ENCODE measurements around the gene RFX3.

Gene RFX3

GRCh38 chr9:3371842-3372241 lies 154.0 kb downstream of the RFX3 start:
- H3K27ac ChIP-seq = no peak overlapping the region
- no peak overlapping the region for H3K4me3 ChIP-seq

GRCh38 chr9:3370715-3371114 lies 155.1 kb downstream of the RFX3 start:
- Histone ChIP-seq H3K4me3 (no peak overlapping the region), H3K27ac (no peak overlapping the region)

- H3K27ac ChIP-seq = no peak overlapping the region
- H3K4me3 ChIP-seq = no peak overlapping the region
Observed at GRCh38 chr9:3367185-3367584, 158.6 kb downstream of the RFX3 start.

GRCh38 chr9:3361689-3362392 lies 164.0 kb downstream of the RFX3 start:
- no peak overlapping the region for H3K27ac ChIP-seq
- no peak overlapping the region for H3K4me3 ChIP-seq

- Histone ChIP-seq H3K4me3 (no peak overlapping the region), H3K27ac (no peak overlapping the region)
Observed at GRCh38 chr9:3361116-3361515, 164.7 kb downstream of the RFX3 start.

GRCh38 chr9:3360245-3360644 lies 165.6 kb downstream of the RFX3 start:
- Histone ChIP-seq H3K4me3 (no peak overlapping the region), H3K27ac (no peak overlapping the region)

- H3K27ac ChIP-seq = no peak overlapping the region
- no peak overlapping the region for H3K4me3 ChIP-seq
Observed at GRCh38 chr9:3359778-3360177, 166.0 kb downstream of the RFX3 start.

- Histone ChIP-seq H3K4me3 (no peak overlapping the region), H3K27ac (no peak overlapping the region)
Observed at GRCh38 chr9:3359048-3359692, 166.6 kb downstream of the RFX3 start.

- H3K27ac ChIP-seq = no peak overlapping the region
Observed at GRCh38 chr9:3348169-3348568, 177.6 kb downstream of the RFX3 start.

GRCh38 chr9:3346549-3346948 lies 179.3 kb downstream of the RFX3 start:
- Histone ChIP-seq H3K27ac (no peak overlapping the region), H3K4me3 (no peak overlapping the region)

More at GRCh38 chr9:3348169-3348568, 177.6 kb downstream of the RFX3 start:
- no peak overlapping the region for H3K4me3 ChIP-seq

GRCh38 chr9:3343671-3344070 lies 182.1 kb downstream of the RFX3 start:
- Histone ChIP-seq H3K4me3 (no peak overlapping the region), H3K27ac (no peak overlapping the region)

- H3K27ac ChIP-seq = no peak overlapping the region
- no peak overlapping the region for H3K4me3 ChIP-seq
Observed at GRCh38 chr9:3342159-3342777, 183.5 kb downstream of the RFX3 start.

GRCh38 chr9:3337515-3338225 lies 188.1 kb downstream of the RFX3 start:
- H3K4me3 ChIP-seq = no peak overlapping the region
- peak overlapping the region in 15 of 21 experiments; percentile 3 to 78 (median 43) for H3K27ac ChIP-seq

GRCh38 chr9:3336951-3337350 lies 188.8 kb downstream of the RFX3 start:
- H3K4me3 ChIP-seq = no peak overlapping the region
- peak overlapping the region in 16 of 21 experiments; percentile 3 to 78 (median 44) for H3K27ac ChIP-seq

GRCh38 chr9:3332802-3333201 lies 193.0 kb downstream of the RFX3 start:
- Histone ChIP-seq H3K4me3 (no peak overlapping the region), H3K27ac (no peak overlapping the region)

- no peak overlapping the region for H3K4me3 ChIP-seq
- H3K27ac ChIP-seq = no peak overlapping the region
Observed at GRCh38 chr9:3331801-3332200, 194.0 kb downstream of the RFX3 start.

GRCh38 chr9:3330792-3331420 lies 194.9 kb downstream of the RFX3 start:
- Histone ChIP-seq H3K27ac (no peak overlapping the region), H3K4me3 (no peak overlapping the region)

GRCh38 chr9:3329361-3329760 lies 196.4 kb downstream of the RFX3 start:
- no peak overlapping the region for H3K27ac ChIP-seq
- H3K4me3 ChIP-seq = no peak overlapping the region

GRCh38 chr9:3323714-3324113 lies 202.1 kb downstream of the RFX3 start:
- no peak overlapping the region for H3K4me3 ChIP-seq
- H3K27ac ChIP-seq = no peak overlapping the region

- Histone ChIP-seq H3K27ac (no peak overlapping the region), H3K4me3 (no peak overlapping the region)
Observed at GRCh38 chr9:3321186-3321585, 204.6 kb downstream of the RFX3 start.

Measured in skin epidermis (tissue), 12 donors.